Activated B cell treated with CpG ODN at 0.5 μM for 24 hours (primary cell): ENCODE results near the gene RNF225. TPM values are rescaled to one million over a fixed set of nuclear protein-coding genes. Genes with fewer than 3 reads are reported as not detected.
"Not testable (repeated sequence)": the region's sequence is repeated elsewhere in the genome, so short reads cannot be mapped to it uniquely, and the experiment has no call there.

Experiments used
- ATAC-seq: fragments of 200-7000 bp; cut with Tn5 transposase; one replicate; pipeline ENCODE4 v1.10.0; 2021; ENCODE audit warnings: low read depth, mild to moderate bottlenecking, moderate library complexity
- CTCF ChIA-PET: fragments of 350-600 bp; sonication (Branson Sonifier 250); formaldehyde crosslinking; loops from one replicate; lab custom pipeline; 2021; ENCODE audit warnings: antibody characterized with exemption; lab: Charles Lee
- POLR2A ChIA-PET: fragments of 350-600 bp; sonication (Branson Sonifier 250); formaldehyde crosslinking; loops from one replicate; lab custom pipeline; 2021; ENCODE audit warnings: antibody characterized with exemption; lab: Charles Lee
- DNase-seq: peaks from one replicate; pipeline ENCODE4 v3.0.0; 2022
- H3K27ac Mint-ChIP-seq: one replicate; pipeline ENCODE4 v1.8.0; 2020; ENCODE audit warnings: mixed read lengths
- H3K27me3 Mint-ChIP-seq: one replicate; pipeline ENCODE4 v1.8.0; 2021; ENCODE audit warnings: mixed read lengths
- H3K36me3 Mint-ChIP-seq: one replicate; pipeline ENCODE4 v1.8.0; 2021; ENCODE audit warnings: low read depth, mixed read lengths
- H3K4me1 Mint-ChIP-seq: one replicate; pipeline ENCODE4 v1.8.0; 2021; ENCODE audit warnings: mixed read lengths
- H3K4me3 Mint-ChIP-seq: one replicate; pipeline ENCODE4 v1.8.0; 2020; ENCODE audit warnings: mild to moderate bottlenecking, mixed read lengths
- H3K9me3 Mint-ChIP-seq: one replicate; pipeline ENCODE4 v1.8.0; 2020; ENCODE audit warnings: mixed read lengths
- intact Hi-C: fragments of 100-400 bp; cut with micrococcal nuclease; formaldehyde crosslinking; loops from one replicate; pipeline ENCODE4 v1.15.1; 2024
- total RNA-seq: library from RNA; stranded (reverse); gene quantifications from 2 replicates; pipeline ENCODE4 v1.2.3, GENCODE V29; 2022
- TF ChIP-seq, protein P1 (sequence below): fragments of 200-600 bp; IDR thresholded peaks from one replicate; pipeline ENCODE4 v1.8.0; 2022; ENCODE audit warnings: antibody characterized with exemption, mild to moderate bottlenecking

Gene RNF225
- total RNA-seq, 1 donor from 2014 or later = not detected

- TF ChIP-seq, protein P1, sequence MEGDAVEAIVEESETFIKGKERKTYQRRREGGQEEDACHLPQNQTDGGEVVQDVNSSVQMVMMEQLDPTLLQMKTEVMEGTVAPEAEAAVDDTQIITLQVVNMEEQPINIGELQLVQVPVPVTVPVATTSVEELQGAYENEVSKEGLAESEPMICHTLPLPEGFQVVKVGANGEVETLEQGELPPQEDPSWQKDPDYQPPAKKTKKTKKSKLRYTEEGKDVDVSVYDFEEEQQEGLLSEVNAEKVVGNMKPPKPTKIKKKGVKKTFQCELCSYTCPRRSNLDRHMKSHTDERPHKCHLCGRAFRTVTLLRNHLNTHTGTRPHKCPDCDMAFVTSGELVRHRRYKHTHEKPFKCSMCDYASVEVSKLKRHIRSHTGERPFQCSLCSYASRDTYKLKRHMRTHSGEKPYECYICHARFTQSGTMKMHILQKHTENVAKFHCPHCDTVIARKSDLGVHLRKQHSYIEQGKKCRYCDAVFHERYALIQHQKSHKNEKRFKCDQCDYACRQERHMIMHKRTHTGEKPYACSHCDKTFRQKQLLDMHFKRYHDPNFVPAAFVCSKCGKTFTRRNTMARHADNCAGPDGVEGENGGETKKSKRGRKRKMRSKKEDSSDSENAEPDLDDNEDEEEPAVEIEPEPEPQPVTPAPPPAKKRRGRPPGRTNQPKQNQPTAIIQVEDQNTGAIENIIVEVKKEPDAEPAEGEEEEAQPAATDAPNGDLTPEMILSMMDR = no peak
- ChIA-PET CTCF (no interaction called here), POLR2A (interaction anchor here (0.6 kb wide), 1 partner anchor 950 kb away, joined by 4 read pairs; no protein-coding TSS in a partner anchor)
- Mint-ChIP-seq H3K27ac (no peak overlapping the region), H3K27me3 (no peaks in the 10 kb centered on the region), H3K4me1 (peaks cover 6% of the 10 kb centered on the region), H3K4me3 (no peak overlapping the region), H3K36me3 (peaks cover 2% of the 10 kb centered on the region), H3K9me3 (no peaks in the 10 kb centered on the region)
- intact Hi-C loops = no loop called here
- DNase-seq (no peak), ATAC-seq (no peak)
Measured at GRCh38 chr19:58368561-58369360, 26.7 kb upstream of the RNF225 start.

DNA sequence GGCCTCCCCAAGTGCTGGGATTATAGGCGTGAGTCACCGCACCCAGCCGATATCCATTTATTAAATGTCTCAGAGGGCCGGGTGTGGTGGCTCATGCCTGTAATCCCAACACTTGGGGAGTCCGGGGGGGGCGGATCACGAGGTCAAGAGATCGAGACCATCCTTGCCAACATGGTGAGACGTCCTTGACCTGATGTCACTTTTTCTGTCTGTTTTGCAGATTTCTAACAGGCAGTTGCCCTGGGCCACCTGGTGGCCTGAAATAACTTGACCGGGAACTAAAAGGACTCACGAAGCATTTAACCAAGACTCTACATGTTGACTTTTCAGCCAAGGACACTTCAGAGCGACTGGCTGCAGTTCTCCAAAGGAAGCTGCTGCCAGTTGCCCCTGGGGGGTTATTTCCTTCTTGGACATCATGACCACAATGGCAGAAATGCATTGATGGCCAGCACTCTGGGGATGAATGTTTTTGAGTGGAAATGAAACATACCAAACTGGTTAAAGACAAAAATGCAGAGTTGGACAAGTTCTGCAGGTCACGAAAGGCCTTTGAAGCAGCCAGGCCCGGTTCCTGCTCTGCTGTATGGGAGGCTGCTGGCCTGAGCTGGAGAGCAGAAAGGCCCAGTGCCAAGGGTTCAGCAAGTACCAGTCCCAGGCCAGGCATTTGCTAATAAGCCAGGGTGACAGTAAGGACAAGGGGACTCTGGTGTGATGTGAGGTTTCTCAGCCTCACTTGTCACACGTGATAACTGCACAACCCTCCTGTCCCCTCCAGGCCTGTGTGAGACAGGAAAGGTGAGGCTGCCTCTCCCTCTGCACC, 22.9 kb upstream of the RNF225 start:
- H3K36me3 Mint-ChIP-seq = peaks cover 2% of the 10 kb centered on the region
- H3K4me1 Mint-ChIP-seq = no peaks in the 10 kb centered on the region
- intact Hi-C loops = no loop called here
- POLR2A ChIA-PET = no interaction called here
- H3K9me3 Mint-ChIP-seq = no peaks in the 10 kb centered on the region
- no peak for ATAC-seq
- TF ChIP-seq, protein P1 = no peak
- H3K27ac Mint-ChIP-seq = no peak overlapping the region
- CTCF ChIA-PET = no interaction called here
- no peaks in the 10 kb centered on the region for H3K27me3 Mint-ChIP-seq
- no peak overlapping the region for H3K4me3 Mint-ChIP-seq
- no peak for DNase-seq

DNA sequence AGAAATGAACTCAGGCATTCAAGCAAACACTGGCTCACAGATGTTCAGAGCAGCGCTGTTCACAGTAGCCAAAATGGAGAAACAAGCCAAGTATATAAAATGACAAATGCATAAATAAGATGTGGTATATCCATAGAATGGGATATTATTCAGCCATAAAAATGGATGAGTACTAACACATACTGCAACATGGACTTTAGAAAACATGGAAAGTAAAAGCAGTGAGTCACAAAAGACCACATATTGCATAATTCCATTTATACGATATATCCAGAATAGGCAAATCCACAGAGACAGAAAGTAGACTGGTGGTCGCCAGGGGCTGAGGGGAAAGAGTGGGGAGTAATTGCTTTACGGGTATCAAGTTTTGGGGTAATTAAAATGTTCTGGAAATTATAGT, 21.3 kb upstream of the RNF225 start:
- Mint-ChIP-seq H3K27ac (no peak overlapping the region), H3K36me3 (peaks cover 2% of the 10 kb centered on the region), H3K4me1 (peaks cover 6% of the 10 kb centered on the region), H3K9me3 (no peaks in the 10 kb centered on the region), H3K27me3 (no peaks in the 10 kb centered on the region), H3K4me3 (no peak overlapping the region)
- ATAC-seq (no peak), DNase-seq (no peak)
- POLR2A ChIA-PET = interaction anchor here (0.6 to 1.9 kb wide), 2 partner anchors 11 to 22 kb away, joined by 3 to 14 read pairs; partner anchors contain the start of gene ZNF497
- TF ChIP-seq, protein P1 = no peak
- intact Hi-C loops = no loop called here
- CTCF ChIA-PET = no interaction called here

GRCh38 chr19:58376724-58377123, 18.7 kb upstream of the RNF225 start:
- POLR2A ChIA-PET = interaction anchor here (1.0 kb wide), 1 partner anchor 14 kb away, joined by 6 read pairs; the partner anchor contains the start of gene ZNF497
- ATAC-seq, H3K9me3 Mint-ChIP-seq, DNase-seq, H3K27me3 Mint-ChIP-seq, H3K27ac Mint-ChIP-seq, H3K4me3 Mint-ChIP-seq, H3K36me3 Mint-ChIP-seq, intact Hi-C loops, CTCF ChIA-PET: not testable (repeated sequence)
- peaks cover 23% of the 10 kb centered on the region for H3K4me1 Mint-ChIP-seq

DNA sequence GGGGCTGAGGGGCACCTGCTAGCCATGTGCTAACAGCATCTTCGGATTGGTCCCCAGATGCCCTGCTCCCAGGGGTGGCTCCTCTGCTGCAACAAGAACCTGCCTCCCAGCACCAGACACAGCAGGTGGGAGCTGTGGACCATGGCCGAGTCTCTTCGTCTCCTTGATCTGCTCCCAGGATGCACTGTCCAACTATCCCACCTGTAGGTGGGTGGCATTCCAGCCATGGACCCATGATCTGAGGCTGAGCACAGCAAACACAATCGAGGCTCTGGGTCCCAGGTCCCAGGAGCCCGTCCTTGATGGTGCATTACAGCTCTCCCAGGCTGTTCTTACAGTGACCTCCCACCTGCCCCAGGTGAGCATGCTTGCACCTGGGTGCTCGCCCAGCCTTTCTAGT, 16.2 kb upstream of the RNF225 start:
- H3K4me3 Mint-ChIP-seq = no peak overlapping the region
- no peaks in the 10 kb centered on the region for H3K36me3 Mint-ChIP-seq
- no peaks in the 10 kb centered on the region for H3K27me3 Mint-ChIP-seq
- TF ChIP-seq, protein P1 = no peak
- ATAC-seq (no peak), DNase-seq (no peak)
- no peaks in the 10 kb centered on the region for H3K9me3 Mint-ChIP-seq
- ChIA-PET POLR2A (interaction anchor here (0.7 to 4.2 kb wide), 5 partner anchors 16 to 74 kb away, joined by 3 to 89 read pairs (median 3); partner anchors contain the start of genes ERVK3-1, ZNF497, ZNF584 and ZSCAN22), CTCF (interaction anchor here (0.8 kb wide), 1 partner anchor 15 kb away, joined by 3 read pairs; no protein-coding TSS in a partner anchor)
- intact Hi-C loops = no loop called here
- peak overlapping the region; percentile 87 for H3K27ac Mint-ChIP-seq
- peaks cover 32% of the 10 kb centered on the region for H3K4me1 Mint-ChIP-seq
